NCI-H146 (cell line): ENCODE results near the gene PTCD2.
A peak's percentile ranks its signal among the peaks of the same experiment; 100 is the strongest.

Experiments used
- DNase-seq: peaks from one replicate; lab custom pipeline; 2025; lab: John Stamatoyannopoulos, UW

Gene PTCD2

DNA sequence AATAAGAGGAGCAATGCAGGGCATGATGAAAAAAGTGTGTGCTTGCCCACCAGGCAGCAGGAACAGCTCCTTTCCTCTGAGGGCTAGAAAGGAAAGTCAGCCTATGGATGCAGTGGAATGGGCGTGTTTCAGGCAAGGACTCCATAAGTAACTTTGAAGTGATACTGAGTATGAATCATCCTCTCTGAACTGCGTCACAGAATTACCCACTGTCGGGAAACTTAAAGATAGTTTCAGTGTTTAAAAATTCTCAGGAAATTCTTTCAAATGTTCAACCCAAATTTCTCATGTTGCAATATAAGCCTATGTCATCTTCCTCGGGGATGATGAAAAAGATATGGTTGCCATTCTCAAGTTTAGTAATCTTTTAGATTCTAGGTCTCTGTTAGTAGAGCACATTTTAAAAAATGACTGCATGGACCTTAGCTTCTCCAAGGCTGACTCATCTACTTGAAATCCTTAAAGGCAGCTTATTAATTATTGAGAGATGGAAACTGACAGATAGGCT, 27.7 kb downstream of the PTCD2 start:
- DNase-seq = no peak

- DNase-seq = no peak
Observed at GRCh38 chr5:72351376-72351775, 31.2 kb downstream of the PTCD2 start.

DNA sequence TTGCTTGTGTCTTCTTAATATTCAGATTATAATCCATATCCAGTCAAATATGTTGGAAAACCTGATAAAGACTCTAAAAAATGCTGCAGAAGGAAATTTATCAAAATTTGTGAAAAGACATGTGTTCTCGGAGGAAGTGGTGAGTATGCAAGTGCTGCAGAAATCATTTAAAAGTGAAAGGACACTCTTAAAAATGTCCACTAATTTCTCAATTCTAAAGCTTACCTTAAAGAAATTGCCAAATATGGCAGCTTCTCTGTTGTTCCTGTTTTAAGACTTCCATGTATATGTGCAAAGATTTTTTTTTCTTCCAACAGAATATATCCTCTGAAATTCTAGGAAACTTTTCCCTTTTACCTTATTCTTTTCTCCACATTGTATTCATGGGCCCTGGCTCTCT, 32.4 kb downstream of the PTCD2 start:
- DNase-seq = no peak

DNA sequence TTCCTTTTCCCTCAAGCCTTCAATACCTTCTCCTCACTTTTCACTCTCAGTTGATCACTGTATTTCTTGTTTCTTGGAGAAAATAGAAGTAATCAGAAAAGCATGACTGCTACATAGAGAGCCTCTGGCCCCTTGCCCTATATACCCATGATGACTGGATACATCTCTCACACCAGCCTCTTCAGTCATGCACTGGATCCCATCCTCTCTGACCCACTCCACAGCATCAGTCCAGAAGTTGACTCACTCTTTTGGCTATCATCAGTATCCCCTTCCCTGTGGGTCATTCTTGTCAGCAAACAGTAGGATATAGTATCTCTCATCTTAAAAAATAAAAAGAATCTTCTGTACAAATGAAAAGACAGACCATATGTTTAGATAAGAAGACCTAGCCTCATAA, 32.9 kb downstream of the PTCD2 start:
- DNase-seq = no peak

GRCh38 chr5:72355706-72356299, 35.6 kb downstream of the PTCD2 start:
- DNase-seq = peak; percentile 0

DNA sequence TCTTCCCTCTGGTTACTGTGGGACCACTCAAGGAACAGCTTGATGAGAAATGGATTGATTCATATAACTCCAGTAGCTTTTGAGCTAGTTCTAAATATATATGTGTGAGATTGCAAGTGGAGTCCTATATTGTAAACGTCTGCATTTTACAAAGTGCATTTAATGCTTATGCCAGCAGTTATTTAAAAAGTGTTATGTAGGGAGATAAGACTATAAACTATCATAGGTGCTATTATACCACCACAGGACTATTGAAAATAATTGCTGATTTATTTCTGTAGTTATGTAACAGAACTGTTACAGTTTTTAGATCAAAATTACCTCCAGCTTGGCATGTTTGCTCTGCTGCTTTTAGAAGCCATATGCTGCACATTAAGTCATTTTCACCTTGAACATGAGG, 36.2 kb downstream of the PTCD2 start:
- DNase-seq = no peak

GRCh38 chr5:72358925-72359324, 38.8 kb downstream of the PTCD2 start:
- no peak for DNase-seq

DNA sequence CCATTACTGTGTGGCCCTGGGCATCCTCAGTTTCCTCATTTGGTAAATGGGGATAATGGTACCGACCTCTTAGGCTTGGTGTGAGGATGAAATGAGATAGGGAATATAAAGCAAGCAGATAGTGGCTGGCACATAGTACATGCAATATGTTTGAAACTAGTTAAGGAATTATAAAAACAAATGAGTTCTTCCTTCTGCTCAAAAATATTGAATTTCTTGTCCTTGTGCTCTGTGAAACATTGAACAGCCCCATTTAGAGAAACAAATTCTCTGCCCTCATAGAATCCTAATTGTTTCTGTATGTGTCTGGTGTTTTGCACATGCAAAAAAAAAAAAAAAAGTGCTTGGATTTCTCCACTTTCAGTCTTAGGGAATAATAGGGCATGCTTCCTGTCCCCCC, 39.7 kb downstream of the PTCD2 start:
- DNase-seq = no peak

DNA sequence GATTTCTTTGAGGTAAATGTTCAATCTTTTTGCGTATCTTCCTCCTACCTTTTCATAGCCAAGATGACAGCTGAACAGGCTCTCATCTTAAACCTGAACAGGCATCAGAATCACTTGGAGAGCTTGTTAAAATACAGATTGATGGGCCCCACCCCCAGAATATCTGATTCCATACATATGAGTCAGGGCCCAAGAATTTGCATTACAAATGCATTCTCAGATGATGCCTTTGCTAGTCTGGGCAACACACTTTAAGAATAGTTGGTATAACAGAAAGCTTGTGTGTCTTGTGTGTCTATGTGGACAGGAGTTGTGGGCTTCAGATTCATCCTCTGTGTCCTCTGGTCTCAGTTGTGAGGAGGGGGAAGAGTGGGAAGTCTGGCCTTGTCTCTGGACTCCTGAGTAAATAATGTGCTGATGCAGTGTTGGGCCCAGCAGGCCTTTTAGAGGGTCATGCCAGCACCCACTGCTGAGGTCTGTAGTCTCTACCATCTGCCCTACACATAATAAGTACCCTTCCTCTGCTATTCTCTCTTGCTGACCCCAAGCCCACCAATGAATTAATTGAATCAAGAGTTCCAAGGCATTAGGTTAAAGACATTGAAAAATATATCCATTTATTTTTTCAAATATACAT, 43.1 kb downstream of the PTCD2 start:
- no peak for DNase-seq

- no peak for DNase-seq
Observed at GRCh38 chr5:72364171-72364570, 44.0 kb downstream of the PTCD2 start.

DNA sequence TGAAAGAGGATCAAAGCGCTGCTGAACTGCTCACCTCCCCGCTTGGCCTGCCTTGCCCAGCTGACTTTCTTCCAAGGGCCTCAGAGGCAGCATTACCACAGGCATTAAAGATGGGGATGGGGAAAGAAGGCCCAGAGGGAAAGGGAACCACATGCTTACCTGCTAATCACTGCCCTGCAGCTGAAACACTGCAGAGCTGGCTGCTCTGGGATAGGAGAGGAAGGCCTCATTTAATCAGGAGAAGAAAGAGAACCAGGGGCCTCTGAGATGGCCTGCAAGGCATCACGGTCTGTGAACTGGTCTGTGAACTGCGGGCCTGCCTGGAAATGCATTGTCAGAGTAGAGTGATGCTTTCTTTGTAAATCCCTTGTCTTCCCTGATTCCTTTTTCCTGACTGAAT, 44.8 kb downstream of the PTCD2 start:
- no peak for DNase-seq

GRCh38 chr5:72366324-72366976, 46.3 kb downstream of the PTCD2 start:
- DNase-seq = peak; percentile 36

GRCh38 chr5:72368271-72368670, 48.1 kb downstream of the PTCD2 start:
- DNase-seq = no peak

DNA sequence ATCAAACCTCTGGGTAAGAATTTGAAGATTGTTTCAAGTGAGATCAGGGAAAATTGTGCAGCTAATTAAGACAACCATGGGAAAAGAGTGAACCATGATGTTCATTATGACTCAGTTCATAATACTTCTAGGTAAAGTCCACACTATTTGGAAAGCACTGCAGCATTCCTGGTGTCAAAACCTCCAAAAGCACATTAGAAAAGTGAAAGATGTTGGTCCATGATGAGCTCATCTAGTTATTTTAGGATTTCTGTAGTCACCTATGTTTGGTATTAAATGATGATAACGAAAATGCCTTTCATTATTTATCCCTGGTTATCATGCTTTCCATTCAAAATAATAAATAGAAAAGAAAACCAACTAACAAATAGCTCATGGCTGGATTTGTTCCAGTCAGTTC, 49.1 kb downstream of the PTCD2 start:
- DNase-seq = no peak

DNA sequence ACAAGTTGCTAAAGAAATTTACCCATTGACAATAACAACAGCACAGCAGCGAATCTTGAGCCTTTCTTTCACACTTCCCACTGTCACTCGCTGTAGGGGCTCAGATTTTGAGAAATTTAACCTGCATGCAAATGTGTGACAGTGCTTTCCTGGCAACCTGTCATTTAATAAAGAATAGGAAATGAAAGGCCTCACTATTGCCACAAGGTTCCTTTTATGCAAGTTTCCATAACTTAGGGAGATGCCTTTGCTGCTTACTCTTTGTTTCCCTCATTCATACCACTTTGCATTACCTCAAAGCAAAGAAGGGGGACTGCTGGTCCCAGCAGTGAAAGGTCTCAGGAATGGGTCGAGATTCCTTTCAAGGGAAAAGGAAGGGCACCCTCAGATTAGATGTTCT, 49.5 kb downstream of the PTCD2 start:
- DNase-seq = no peak

GRCh38 chr5:72372331-72372730, 52.2 kb downstream of the PTCD2 start:
- DNase-seq = no peak

GRCh38 chr5:72372923-72373322, 52.8 kb downstream of the PTCD2 start:
- DNase-seq = no peak

- DNase-seq = no peak
Observed at GRCh38 chr5:72374844-72375243, 54.7 kb downstream of the PTCD2 start.

- no peak for DNase-seq
Observed at GRCh38 chr5:72376381-72376780, 56.2 kb downstream of the PTCD2 start.

GRCh38 chr5:72377910-72378638, 57.9 kb downstream of the PTCD2 start:
- no peak for DNase-seq

DNA sequence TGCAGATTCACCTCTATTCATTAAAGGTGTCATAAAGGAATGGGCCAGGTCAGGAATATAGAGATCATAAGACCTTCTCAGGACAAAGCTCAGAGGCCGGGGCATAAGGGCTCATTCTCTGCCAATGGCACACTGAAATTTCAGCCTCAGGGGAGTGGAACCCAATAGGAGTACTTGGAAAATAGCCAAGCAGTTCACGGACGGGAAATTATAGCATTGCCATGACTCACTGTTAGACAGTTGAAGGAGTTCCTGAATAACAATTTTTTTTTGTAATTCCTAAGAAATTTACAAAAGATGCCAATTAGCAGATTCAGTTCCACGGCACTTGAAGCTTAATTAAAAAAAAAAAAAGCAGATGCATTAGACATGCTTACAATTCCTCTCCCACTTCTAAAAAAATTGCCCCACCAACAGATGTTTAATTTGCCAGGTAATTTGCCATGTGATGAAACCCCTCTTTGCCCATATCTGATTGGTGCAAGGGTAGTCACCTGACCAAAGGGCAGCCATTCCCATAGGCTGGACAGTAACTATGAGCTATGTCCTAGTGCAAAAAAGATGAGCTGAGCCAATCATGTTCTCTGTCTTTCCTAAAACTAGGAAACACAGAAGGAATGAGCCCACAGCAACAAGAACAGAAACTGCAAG, 58.6 kb downstream of the PTCD2 start:
- peak; percentile 36 for DNase-seq

- DNase-seq = no peak
Observed at GRCh38 chr5:72379936-72380335, 59.8 kb downstream of the PTCD2 start.
